Vagina (tissue), 2 donors: Measurements from ENCODE around the gene NSMCE1. TPM values are rescaled to one million over a fixed set of nuclear protein-coding genes. Genes with fewer than 3 reads are reported as not detected.
"Not testable (repeated sequence)": the region's sequence is repeated elsewhere in the genome, so short reads cannot be mapped to it uniquely, and the experiment has no call there.

ENCODE experiments used
- DNase-seq, 2 donors: peaks; one replicate each; pipeline ENCODE4 v3.0.0-alpha.2; 2017; ENCODE audit errors: extremely low spot score in 2 of 2
- H3K27ac ChIP-seq: fragments of 200-600 bp; sonication (generic); one replicate; pipeline ENCODE4 v1.5.1; 2019
- H3K27me3 ChIP-seq: fragments of 200-600 bp; sonication (generic); one replicate; pipeline ENCODE4 v1.5.1; 2019
- H3K36me3 ChIP-seq, 2 donors: fragments of 200-600 bp; sonication (generic); one replicate each; pipeline ENCODE4 v1.5.1; 2017 to 2019
- H3K4me1 ChIP-seq: fragments of 200-600 bp; sonication (generic); one replicate; pipeline ENCODE4 v1.5.1; 2019
- H3K4me3 ChIP-seq, 2 donors: fragments of 200-600 bp; sonication (generic); 1 replicate in 1 of 2; 2 replicates in 1 of 2; pipeline ENCODE4 v1.5.1; 2016 to 2019
- H3K9me3 ChIP-seq: fragments of 200-600 bp; sonication (generic); one replicate; pipeline ENCODE4 v1.5.1; 2019
- POLR2A ChIP-seq, 2 donors: fragments of 450-650 bp; IDR thresholded peaks; one replicate each; pipeline ENCODE4 v1.6.1; 2017; ENCODE audit warnings: antibody characterized with exemption in 2 of 2, mild to moderate bottlenecking in 2 of 2, moderate library complexity in 2 of 2
- POLR2AphosphoS5 ChIP-seq, 2 donors: sonication (generic); formaldehyde crosslinking; IDR thresholded peaks; one replicate each; pipeline ENCODE4 v1.9.0; 2017; ENCODE audit warnings: antibody characterized with exemption in 2 of 2, mild to moderate bottlenecking in 2 of 2, low read depth in 1 of 2; ENCODE audit not compliant: insufficient read depth in 1 of 2
- intact Hi-C: fragments of 100-400 bp; cut with DNase I; formaldehyde crosslinking; loops from one replicate; pipeline ENCODE4 v1.15.1; 2023
- total RNA-seq: library from RNA; depleted of rRNA; stranded (reverse); fragments of >200 nt; gene quantifications from one replicate; pipeline ENCODE4 v1.2.3, GENCODE V29; 2016
- TF ChIP-seq, protein P1 (sequence below), 3 experiments: fragments of 450-650 bp in 2 of 3; fragments of 200-600 bp in 1 of 3; sonication (generic) in 1 of 3; IDR thresholded peaks; one replicate each; pipeline ENCODE4 v1.5.1; 2017 to 2019; ENCODE audit warnings: antibody characterized with exemption in 3 of 3, mild to moderate bottlenecking in 2 of 3, moderate library complexity in 2 of 3

NSMCE1 gene
- total RNA-seq, 1 donor from 2014 or later = 24.6 TPM

DNA sequence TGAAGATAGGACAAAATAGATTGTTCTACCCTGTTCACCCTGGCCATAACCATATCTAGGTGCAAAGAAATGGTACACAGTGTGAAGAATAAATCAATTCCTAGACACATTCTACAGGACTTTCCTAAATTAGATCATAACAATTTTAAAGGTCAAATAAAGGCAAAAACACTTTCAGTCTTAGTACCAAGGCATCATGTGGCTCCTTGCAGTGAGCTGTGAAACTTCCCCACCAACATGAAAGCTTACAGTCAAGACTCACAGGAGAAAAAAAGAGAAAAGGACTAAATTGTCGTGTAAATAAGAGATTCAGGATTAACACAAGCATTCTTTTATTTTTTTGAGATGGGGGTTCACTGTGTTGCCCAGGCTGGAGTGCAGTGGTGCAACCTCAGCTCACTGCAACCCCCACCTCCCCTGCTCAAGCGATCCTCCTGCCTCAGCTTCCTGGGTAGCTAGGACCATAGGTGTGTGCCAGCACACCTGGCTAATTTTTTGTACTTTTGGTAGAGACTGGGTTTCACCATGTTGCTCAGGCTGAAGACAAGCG is 14.2 kb downstream of the NSMCE1 start:
- intact Hi-C loops = no loop called here
- Histone ChIP-seq H3K4me1 (peaks cover 48% of the 10 kb centered on the region), H3K27me3 (no peaks in the 10 kb centered on the region), H3K9me3 (no peaks in the 10 kb centered on the region), H3K4me3 (no peak overlapping the region), H3K27ac (peak overlapping the region; percentile 66), H3K36me3 (peaks cover 0 to 12% of the 10 kb centered on the region in 2 donors)
- TF ChIP-seq POLR2AphosphoS5 (IDR thresholded peaks at IDR 0.05; ENCODE audit: insufficient read depth in 1 of 2, low read depth in 1 of 2) (no peak), POLR2A (IDR thresholded peaks at IDR 0.05) (no peak)
- TF ChIP-seq, protein P1, sequence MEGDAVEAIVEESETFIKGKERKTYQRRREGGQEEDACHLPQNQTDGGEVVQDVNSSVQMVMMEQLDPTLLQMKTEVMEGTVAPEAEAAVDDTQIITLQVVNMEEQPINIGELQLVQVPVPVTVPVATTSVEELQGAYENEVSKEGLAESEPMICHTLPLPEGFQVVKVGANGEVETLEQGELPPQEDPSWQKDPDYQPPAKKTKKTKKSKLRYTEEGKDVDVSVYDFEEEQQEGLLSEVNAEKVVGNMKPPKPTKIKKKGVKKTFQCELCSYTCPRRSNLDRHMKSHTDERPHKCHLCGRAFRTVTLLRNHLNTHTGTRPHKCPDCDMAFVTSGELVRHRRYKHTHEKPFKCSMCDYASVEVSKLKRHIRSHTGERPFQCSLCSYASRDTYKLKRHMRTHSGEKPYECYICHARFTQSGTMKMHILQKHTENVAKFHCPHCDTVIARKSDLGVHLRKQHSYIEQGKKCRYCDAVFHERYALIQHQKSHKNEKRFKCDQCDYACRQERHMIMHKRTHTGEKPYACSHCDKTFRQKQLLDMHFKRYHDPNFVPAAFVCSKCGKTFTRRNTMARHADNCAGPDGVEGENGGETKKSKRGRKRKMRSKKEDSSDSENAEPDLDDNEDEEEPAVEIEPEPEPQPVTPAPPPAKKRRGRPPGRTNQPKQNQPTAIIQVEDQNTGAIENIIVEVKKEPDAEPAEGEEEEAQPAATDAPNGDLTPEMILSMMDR (IDR thresholded peaks at IDR 0.05) = no peak
- no peak for DNase-seq

DNA sequence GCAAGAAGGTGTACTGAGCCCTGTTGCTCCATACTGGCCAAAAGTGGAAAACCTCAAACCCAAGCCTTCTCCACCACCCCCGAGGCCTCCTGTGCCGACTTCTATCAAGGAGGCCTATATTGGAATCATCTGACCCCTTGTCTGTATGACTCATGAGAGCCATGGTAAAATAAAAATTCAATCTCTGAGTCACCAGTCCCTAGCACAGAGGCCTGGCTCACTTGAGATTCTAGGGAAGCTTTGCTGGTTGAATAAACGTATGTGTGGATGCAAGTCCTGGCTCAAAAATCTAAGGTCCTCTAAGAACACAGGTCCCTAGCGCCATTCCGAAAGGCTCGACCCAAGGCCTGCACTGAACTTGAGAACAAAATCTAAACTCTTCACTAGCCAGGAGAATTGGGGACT is 15.0 kb downstream of the NSMCE1 start:
- peak overlapping the region; percentile 66 for H3K27ac ChIP-seq
- no peaks in the 10 kb centered on the region for H3K9me3 ChIP-seq
- H3K4me1 ChIP-seq = peaks cover 40% of the 10 kb centered on the region
- DNase-seq = peak in 1 of 2 donors; percentile 83
- intact Hi-C loops = no loop called here
- no peaks in the 10 kb centered on the region for H3K27me3 ChIP-seq
- no peak overlapping the region for H3K4me3 ChIP-seq
- TF ChIP-seq POLR2A (IDR thresholded peaks at IDR 0.05) (no peak), POLR2AphosphoS5 (IDR thresholded peaks at IDR 0.05; ENCODE audit: insufficient read depth in 1 of 2, low read depth in 1 of 2) (peak in 1 of 2 donors; percentile 68)
- peaks cover 0 to 12% of the 10 kb centered on the region in 2 donors for H3K36me3 ChIP-seq

DNA sequence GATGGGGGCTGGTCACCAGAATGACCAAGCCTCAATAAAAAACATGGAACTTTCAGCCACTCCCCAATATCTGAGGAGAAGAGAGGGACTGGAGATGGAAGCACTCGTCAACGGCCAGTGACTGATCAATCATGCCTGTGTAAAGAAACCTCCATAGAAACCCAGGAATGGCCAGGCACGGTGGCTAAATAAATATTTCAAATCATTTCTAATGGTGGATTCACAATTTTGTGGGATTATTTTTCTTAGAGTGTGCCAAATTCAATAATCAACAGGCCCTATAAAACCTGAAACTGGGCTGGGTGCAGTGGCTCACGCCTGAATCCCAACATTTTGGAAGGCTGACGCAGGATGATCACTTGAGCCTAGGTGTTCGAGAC is 16.4 kb downstream of the NSMCE1 start:
- H3K36me3 ChIP-seq = peaks cover 0 to 12% of the 10 kb centered on the region in 2 donors
- intact Hi-C loops = no loop called here
- DNase-seq = peak in 1 of 2 donors; percentile 56
- H3K9me3 ChIP-seq = no peaks in the 10 kb centered on the region
- no peaks in the 10 kb centered on the region for H3K27me3 ChIP-seq
- H3K27ac ChIP-seq = no peak overlapping the region
- H3K4me3 ChIP-seq = no peak overlapping the region
- peaks cover 27% of the 10 kb centered on the region for H3K4me1 ChIP-seq
- no peak for TF ChIP-seq POLR2A (IDR thresholded peaks at IDR 0.05)
- TF ChIP-seq, protein P1 (IDR thresholded peaks at IDR 0.05) = no peak
- TF ChIP-seq POLR2AphosphoS5 (IDR thresholded peaks at IDR 0.05; ENCODE audit: insufficient read depth in 1 of 2, low read depth in 1 of 2) = no peak

- intact Hi-C loops = no loop called here
- peaks cover 25% of the 10 kb centered on the region for H3K4me1 ChIP-seq
- no peak overlapping the region for H3K4me3 ChIP-seq
- TF ChIP-seq, protein P1 (IDR thresholded peaks at IDR 0.05) = no peak
- TF ChIP-seq POLR2A (IDR thresholded peaks at IDR 0.05) (no peak), POLR2AphosphoS5 (IDR thresholded peaks at IDR 0.05; ENCODE audit: insufficient read depth in 1 of 2, low read depth in 1 of 2) (no peak)
- no peaks in the 10 kb centered on the region for H3K27me3 ChIP-seq
- H3K27ac ChIP-seq = no peak overlapping the region
- peak in 1 of 2 donors; percentile 64 for DNase-seq
- peaks cover 0 to 12% of the 10 kb centered on the region in 2 donors for H3K36me3 ChIP-seq
- H3K9me3 ChIP-seq = no peaks in the 10 kb centered on the region
Observed at GRCh38 chr16:27251541-27252205, 16.9 kb downstream of the NSMCE1 start.

DNA sequence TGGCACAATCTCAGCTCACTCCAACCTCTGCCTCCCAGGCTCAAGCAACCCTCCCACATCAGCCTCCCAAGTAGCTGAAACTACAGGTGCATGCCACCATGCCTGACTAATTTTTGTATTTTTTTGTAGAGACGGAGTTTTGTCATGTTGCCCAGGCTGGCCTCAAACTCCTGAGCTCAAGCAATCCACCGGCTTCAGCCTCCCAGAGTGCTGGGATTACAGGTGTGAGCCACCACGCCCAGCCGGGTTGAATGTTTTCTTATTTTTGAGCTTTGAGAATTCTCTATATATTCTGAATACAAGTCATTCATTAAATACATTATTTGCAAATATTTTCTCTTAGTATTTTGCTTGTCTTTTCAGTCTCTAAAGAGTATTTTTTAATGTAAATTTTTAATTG is 19.7 kb downstream of the NSMCE1 start:
- DNase-seq, H3K9me3 ChIP-seq, H3K36me3 ChIP-seq, intact Hi-C loops, H3K4me3 ChIP-seq, H3K27ac ChIP-seq, H3K27me3 ChIP-seq: not testable (repeated sequence)
- peaks cover 40% of the 10 kb centered on the region for H3K4me1 ChIP-seq

DNA sequence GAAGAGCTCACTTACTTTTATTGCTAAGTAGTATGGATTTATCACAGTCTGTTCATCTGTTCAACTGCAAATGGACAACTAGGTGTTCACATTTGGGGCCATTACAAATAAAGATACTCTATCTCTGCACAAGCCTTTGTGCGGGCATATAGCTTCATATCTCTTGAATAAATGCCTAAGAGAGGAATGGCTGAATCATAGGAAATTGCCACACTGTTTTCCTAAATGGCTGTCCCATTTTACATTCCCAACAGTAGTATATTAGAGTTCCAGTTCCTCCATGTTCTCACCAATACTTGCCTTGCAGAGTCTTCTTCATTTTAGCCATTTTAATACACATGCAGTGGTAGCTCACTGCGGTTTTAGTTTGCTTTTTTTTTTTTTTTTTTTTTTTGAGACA is 20.5 kb downstream of the NSMCE1 start:
- Histone ChIP-seq H3K4me3 (no peak overlapping the region), H3K27me3 (no peaks in the 10 kb centered on the region), H3K27ac (no peak overlapping the region), H3K9me3 (no peaks in the 10 kb centered on the region), H3K4me1 (peaks cover 40% of the 10 kb centered on the region), H3K36me3 (no peaks in the 10 kb centered on the region)
- intact Hi-C loops = no loop called here
- TF ChIP-seq, protein P1 (IDR thresholded peaks at IDR 0.05) = no peak
- TF ChIP-seq POLR2AphosphoS5 (IDR thresholded peaks at IDR 0.05; ENCODE audit: insufficient read depth in 1 of 2, low read depth in 1 of 2) = no peak
- no peak for TF ChIP-seq POLR2A (IDR thresholded peaks at IDR 0.05)
- no peak for DNase-seq

DNA sequence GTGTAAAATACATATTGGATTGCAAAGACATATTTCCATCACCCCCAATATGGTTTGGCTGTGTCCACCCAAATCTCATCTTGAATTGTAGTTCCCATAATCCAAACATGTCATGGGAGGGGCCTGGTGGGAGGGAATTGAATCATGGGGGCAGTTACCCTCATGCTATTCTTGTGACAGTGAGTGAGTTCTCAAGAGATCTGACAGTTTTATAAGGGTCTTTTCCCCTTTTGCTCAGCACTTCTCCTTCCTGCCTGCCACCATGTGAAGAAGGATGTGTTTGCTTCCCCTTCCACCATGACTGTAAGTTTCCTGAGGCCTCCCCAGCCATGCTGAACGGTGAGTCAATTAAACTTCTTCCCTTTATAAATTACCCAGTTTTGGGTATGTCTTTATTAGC is 21.5 kb downstream of the NSMCE1 start:
- intact Hi-C loops = not testable (repeated sequence)
- peak overlapping the region; percentile 83 for H3K27ac ChIP-seq
- DNase-seq = peak in 1 of 2 donors; percentile 47

More for the DNA sequence above, 21.5 kb downstream of the NSMCE1 start:
- H3K4me1 ChIP-seq = peaks cover 45% of the 10 kb centered on the region
- H3K27me3 ChIP-seq, H3K36me3 ChIP-seq, H3K9me3 ChIP-seq, H3K4me3 ChIP-seq: not testable (repeated sequence)
